Mucosa of stomach (tissue), 1 donor: ENCODE data around the gene STAG2.

Source experiments
- H3K27me3 ChIP-seq: one replicate; pipeline ENCODE4 v1.7.0; 2013; ENCODE audit warnings: mild to moderate bottlenecking, low read length; ENCODE audit not compliant: control insufficient read depth, insufficient read depth
- H3K36me3 ChIP-seq: one replicate; pipeline ENCODE4 v1.7.0; 2013; ENCODE audit warnings: low read length; ENCODE audit not compliant: control insufficient read depth, insufficient read depth
- H3K4me1 ChIP-seq: one replicate; pipeline ENCODE4 v1.7.0; 2013; ENCODE audit warnings: mild to moderate bottlenecking, low read length; ENCODE audit not compliant: control insufficient read depth, insufficient read depth
- H3K4me3 ChIP-seq: one replicate; pipeline ENCODE4 v1.7.0; 2013; ENCODE audit warnings: low read length
- H3K9ac ChIP-seq: one replicate; pipeline ENCODE4 v1.7.0; 2013; ENCODE audit warnings: mild to moderate bottlenecking, low read length, moderate library complexity
- H3K9me3 ChIP-seq: one replicate; pipeline ENCODE4 v1.7.0; 2013; ENCODE audit warnings: mild to moderate bottlenecking, low read length, moderate library complexity; ENCODE audit not compliant: control insufficient read depth
- donor health status: Pancreatic carcinoma.

The STAG2 gene

DNA sequence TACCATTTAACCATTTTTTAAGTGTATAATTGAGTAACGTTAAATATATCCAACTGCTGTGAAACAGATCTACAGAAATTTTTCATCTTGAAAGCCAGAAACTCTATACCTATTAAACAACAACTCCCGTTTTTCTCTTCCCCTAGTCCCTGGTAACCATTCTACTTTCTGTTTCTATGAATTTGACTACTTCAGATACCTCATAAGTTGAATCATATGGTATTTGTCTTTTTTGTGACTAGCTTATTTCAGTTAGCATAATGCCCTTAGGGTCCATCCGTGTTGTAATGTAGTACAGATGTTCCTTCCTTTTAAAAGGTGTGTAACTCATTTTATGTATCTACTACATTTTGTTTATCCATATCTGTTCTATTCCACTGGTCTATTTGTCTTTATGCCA lies 48.7 kb downstream of the STAG2 start:
- Histone ChIP-seq H3K36me3 (no peaks in the 10 kb centered on the region), H3K4me1 (no peaks in the 10 kb centered on the region), H3K27me3 (no peaks in the 10 kb centered on the region), H3K4me3 (no peak overlapping the region), H3K9me3 (no peaks in the 10 kb centered on the region), H3K9ac (no peak overlapping the region)

DNA sequence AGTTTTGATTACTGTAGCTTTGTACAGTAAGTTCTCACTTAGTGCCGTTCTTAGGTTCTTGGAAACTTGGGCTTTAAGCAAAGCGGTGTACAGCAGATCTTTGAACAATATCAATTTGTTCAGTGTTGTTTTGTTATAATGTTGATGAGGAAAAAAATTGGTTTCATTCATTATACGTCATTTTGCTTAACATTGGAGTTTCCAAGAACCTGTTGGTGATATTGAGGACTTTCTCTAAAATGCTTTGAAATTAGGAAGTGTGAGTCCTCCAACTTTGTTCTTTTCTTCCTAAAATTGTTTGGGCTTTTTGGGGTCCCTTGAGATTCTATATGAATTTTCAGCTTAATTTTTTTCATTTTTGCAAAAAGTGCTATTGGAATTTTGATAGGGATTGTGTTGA lies 49.1 kb downstream of the STAG2 start:
- Histone ChIP-seq H3K9ac (no peak overlapping the region), H3K27me3 (no peaks in the 10 kb centered on the region), H3K36me3 (no peaks in the 10 kb centered on the region), H3K4me3 (no peak overlapping the region), H3K4me1 (no peaks in the 10 kb centered on the region), H3K9me3 (no peaks in the 10 kb centered on the region)

GRCh38 chrX:124015721-124016120 lies 54.2 kb downstream of the STAG2 start:
- Histone ChIP-seq H3K36me3 (no peaks in the 10 kb centered on the region), H3K9ac (no peak overlapping the region), H3K27me3 (no peaks in the 10 kb centered on the region), H3K9me3 (no peaks in the 10 kb centered on the region), H3K4me1 (no peaks in the 10 kb centered on the region), H3K4me3 (no peak overlapping the region)

GRCh38 chrX:124016825-124017224 lies 55.3 kb downstream of the STAG2 start:
- Histone ChIP-seq H3K4me3 (no peak overlapping the region), H3K27me3 (no peaks in the 10 kb centered on the region), H3K36me3 (no peaks in the 10 kb centered on the region), H3K9ac (no peak overlapping the region), H3K9me3 (no peaks in the 10 kb centered on the region), H3K4me1 (no peaks in the 10 kb centered on the region)

GRCh38 chrX:124018023-124018422 lies 56.5 kb downstream of the STAG2 start:
- Histone ChIP-seq H3K27me3 (no peaks in the 10 kb centered on the region), H3K9ac (no peak overlapping the region), H3K9me3 (no peaks in the 10 kb centered on the region), H3K4me1 (no peaks in the 10 kb centered on the region), H3K36me3 (no peaks in the 10 kb centered on the region), H3K4me3 (no peak overlapping the region)

DNA sequence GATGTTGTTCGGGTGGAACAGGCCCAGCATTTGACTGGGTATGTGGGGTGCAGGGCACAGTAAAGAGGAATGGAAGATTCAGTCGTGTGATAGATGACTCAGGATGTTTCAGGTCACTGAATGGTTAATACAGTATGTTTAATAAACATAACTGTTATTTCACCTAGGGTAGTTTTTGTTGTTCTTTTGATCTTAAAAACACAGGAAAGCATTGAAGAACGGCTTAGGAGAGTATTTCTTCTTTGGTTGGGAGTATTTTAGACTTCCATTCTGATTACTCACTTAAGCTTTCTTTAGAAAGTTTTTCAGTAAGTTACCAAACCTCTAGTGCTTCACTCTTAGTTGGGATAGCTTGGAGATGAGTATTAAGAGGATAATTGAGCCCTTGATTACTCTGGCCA lies 62.3 kb downstream of the STAG2 start:
- no peaks in the 10 kb centered on the region for H3K36me3 ChIP-seq
- H3K9ac ChIP-seq: no peak overlapping the region
- no peaks in the 10 kb centered on the region for H3K4me1 ChIP-seq
- no peaks in the 10 kb centered on the region for H3K9me3 ChIP-seq
- no peak overlapping the region for H3K4me3 ChIP-seq
- H3K27me3 ChIP-seq: no peaks in the 10 kb centered on the region

GRCh38 chrX:124026529-124026928 lies 65.0 kb downstream of the STAG2 start:
- no peaks in the 10 kb centered on the region for H3K27me3 ChIP-seq
- no peaks in the 10 kb centered on the region for H3K4me1 ChIP-seq
- no peak overlapping the region for H3K4me3 ChIP-seq
- H3K9ac ChIP-seq: no peak overlapping the region
- H3K36me3 ChIP-seq: no peaks in the 10 kb centered on the region
- H3K9me3 ChIP-seq: no peaks in the 10 kb centered on the region

DNA sequence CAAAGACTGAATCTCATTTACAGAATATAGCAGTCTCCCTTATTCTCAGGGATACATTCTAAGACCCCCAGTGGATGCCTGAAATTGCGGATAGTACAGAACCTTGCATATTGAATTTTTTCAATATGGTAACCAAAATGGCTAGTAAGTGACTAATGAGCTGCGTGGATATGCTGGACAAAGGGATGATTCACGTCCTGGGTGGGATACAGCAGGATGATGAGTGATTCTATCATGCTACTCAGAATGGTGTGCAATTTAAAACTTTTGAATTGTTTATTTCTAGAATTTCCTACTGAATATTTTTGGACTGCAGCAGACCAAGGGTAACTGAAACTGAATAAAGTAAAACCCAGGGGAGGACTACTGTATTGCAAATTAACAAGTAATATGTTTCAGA lies 66.7 kb downstream of the STAG2 start:
- Histone ChIP-seq H3K36me3 (no peaks in the 10 kb centered on the region), H3K4me1 (no peaks in the 10 kb centered on the region), H3K27me3 (no peaks in the 10 kb centered on the region), H3K9me3 (no peaks in the 10 kb centered on the region), H3K9ac (no peak overlapping the region), H3K4me3 (no peak overlapping the region)

DNA sequence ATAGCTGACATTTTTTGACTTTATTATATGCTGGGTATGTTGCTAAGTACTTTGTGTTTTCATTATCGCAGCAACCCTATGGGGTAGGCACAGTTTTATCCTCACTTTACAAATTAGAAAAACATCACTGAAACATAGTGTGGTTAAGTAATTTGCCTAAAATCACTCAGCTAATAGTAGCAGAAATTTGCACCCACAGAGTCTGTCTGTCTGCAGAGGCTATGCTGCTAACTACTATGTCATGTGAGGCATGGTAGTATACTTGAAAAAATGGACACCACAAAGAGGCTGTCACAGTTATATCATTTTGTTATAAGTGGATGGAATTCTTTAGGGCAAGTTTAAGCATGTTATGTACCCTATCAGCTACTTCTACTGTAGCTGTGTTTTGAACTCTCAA lies 69.0 kb downstream of the STAG2 start:
- no peaks in the 10 kb centered on the region for H3K9me3 ChIP-seq
- H3K4me1 ChIP-seq: no peaks in the 10 kb centered on the region
- H3K36me3 ChIP-seq: no peaks in the 10 kb centered on the region
- no peaks in the 10 kb centered on the region for H3K27me3 ChIP-seq
- no peak overlapping the region for H3K9ac ChIP-seq
- H3K4me3 ChIP-seq: no peak overlapping the region

- H3K9ac ChIP-seq: no peak overlapping the region
- H3K9me3 ChIP-seq: no peaks in the 10 kb centered on the region
- H3K4me1 ChIP-seq: no peaks in the 10 kb centered on the region
- no peak overlapping the region for H3K4me3 ChIP-seq
- no peaks in the 10 kb centered on the region for H3K36me3 ChIP-seq
- no peaks in the 10 kb centered on the region for H3K27me3 ChIP-seq
These were observed 72.3 kb downstream of the STAG2 start for GRCh38 chrX:124033821-124034220.

- Histone ChIP-seq H3K36me3 (no peaks in the 10 kb centered on the region), H3K9me3 (no peaks in the 10 kb centered on the region), H3K9ac (no peak overlapping the region), H3K4me1 (no peaks in the 10 kb centered on the region), H3K4me3 (no peak overlapping the region), H3K27me3 (no peaks in the 10 kb centered on the region)
These were observed 74.2 kb downstream of the STAG2 start for GRCh38 chrX:124035657-124036056.

DNA sequence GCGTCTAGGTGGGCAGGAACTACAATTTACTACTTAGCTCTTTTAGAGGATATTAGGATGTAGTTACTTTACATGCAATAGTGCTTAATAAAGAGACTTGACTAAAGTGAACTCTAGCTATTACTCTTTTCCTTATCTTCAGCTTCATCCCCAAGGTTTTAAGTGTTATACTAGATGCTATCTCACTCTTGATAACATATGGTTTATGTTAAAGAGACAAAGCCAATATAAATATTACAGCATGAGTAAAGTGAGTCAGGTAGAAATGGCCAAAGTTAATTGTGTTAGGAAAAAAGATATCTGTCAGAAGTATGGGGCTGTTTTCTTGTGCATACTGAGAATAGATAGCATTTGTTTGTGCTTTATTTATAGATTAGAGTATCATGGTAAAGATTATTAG lies 80.5 kb downstream of the STAG2 start:
- Histone ChIP-seq H3K36me3 (no peaks in the 10 kb centered on the region), H3K4me3 (no peak overlapping the region), H3K27me3 (no peaks in the 10 kb centered on the region), H3K9me3 (no peaks in the 10 kb centered on the region), H3K9ac (no peak overlapping the region), H3K4me1 (no peaks in the 10 kb centered on the region)

DNA sequence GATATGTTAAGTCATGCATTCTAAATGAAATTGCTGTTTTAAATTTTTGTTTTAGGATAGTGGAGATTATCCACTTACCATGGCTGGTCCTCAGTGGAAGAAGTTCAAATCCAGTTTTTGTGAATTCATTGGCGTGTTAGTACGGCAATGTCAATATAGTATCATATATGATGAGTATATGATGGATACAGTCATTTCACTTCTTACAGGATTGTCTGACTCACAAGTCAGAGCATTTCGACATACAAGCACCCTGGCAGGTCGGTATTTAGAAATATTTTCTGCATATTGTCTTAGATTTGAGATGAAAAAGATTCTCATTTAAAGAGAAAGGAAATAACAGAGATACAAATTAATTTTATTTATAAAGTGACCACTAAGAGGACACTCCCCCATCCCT lies 83.6 kb downstream of the STAG2 start:
- H3K36me3 ChIP-seq: no peaks in the 10 kb centered on the region
- no peaks in the 10 kb centered on the region for H3K4me1 ChIP-seq
- no peak overlapping the region for H3K9ac ChIP-seq
- no peaks in the 10 kb centered on the region for H3K9me3 ChIP-seq
- H3K27me3 ChIP-seq: no peaks in the 10 kb centered on the region
- H3K4me3 ChIP-seq: no peak overlapping the region
